ENCODE results near the gene FAM98B.

FAM98B gene

GRCh38 chr15:38486936-38487335 lies 33.0 kb downstream of the FAM98B start:
- no peak overlapping the region for H3K9ac ChIP-seq (ENCODE audit: low read depth, low read length, poor library complexity, severe bottlenecking)
- no peak overlapping the region for H3K4me3 ChIP-seq (ENCODE audit: low read length, poor library complexity, severe bottlenecking)
- no peaks in the 10 kb centered on the region for H3K9me3 ChIP-seq (ENCODE audit: insufficient read depth, low read depth, low read length)
- H3F3A ChIP-seq (ENCODE audit: low read depth): no peaks in the 10 kb centered on the region
- H2AFZ ChIP-seq (ENCODE audit: low read length): no peak overlapping the region
- H4K20me1 ChIP-seq (ENCODE audit: insufficient read depth, low read length, poor library complexity, severe bottlenecking): peaks cover 4% of the 10 kb centered on the region
- peaks cover 59% of the 10 kb centered on the region; the same call in 1 of the 2 replicates for H3K36me3 ChIP-seq (ENCODE audit: insufficient read depth, low read length)
- H3K4me1 ChIP-seq (ENCODE audit: insufficient read depth, low read length, poor library complexity, severe bottlenecking): peaks cover 11% of the 10 kb centered on the region
- H3K4me2 ChIP-seq (ENCODE audit: low read depth, low read length, poor library complexity, severe bottlenecking): no peak overlapping the region
- H3K9me2 ChIP-seq (replicated peaks; ENCODE audit: low read depth, low read length): no peaks in the 10 kb centered on the region
- TF ChIP-seq CTCF (conservative IDR thresholded peaks at IDR 0.05; ENCODE audit: low read length) (no peak), EZH2phosphoT487 (IDR thresholded peaks at IDR 0.05; ENCODE audit: borderline replicate concordance) (no peak)
- H3K79me2 ChIP-seq (ENCODE audit: insufficient read depth, low read length): no peaks in the 10 kb centered on the region
- H3K27me3 ChIP-seq (ENCODE audit: insufficient read depth, low read length, poor library complexity, severe bottlenecking): no peaks in the 10 kb centered on the region

GRCh38 chr15:38487378-38487777 lies 33.5 kb downstream of the FAM98B start:
- Histone ChIP-seq H3K36me3 (ENCODE audit: insufficient read depth, low read length) (peaks cover 55% of the 10 kb centered on the region; the same call in 1 of the 2 replicates), H3K4me2 (ENCODE audit: low read depth, low read length, poor library complexity, severe bottlenecking) (no peak overlapping the region), H3K79me2 (ENCODE audit: insufficient read depth, low read length) (no peaks in the 10 kb centered on the region), H3K9me2 (replicated peaks; ENCODE audit: low read depth, low read length) (no peaks in the 10 kb centered on the region), H3K9me3 (ENCODE audit: insufficient read depth, low read depth, low read length) (no peaks in the 10 kb centered on the region), H3K4me3 (ENCODE audit: low read length, poor library complexity, severe bottlenecking) (no peak overlapping the region), H2AFZ (ENCODE audit: low read length) (no peak overlapping the region), H3K4me1 (ENCODE audit: insufficient read depth, low read length, poor library complexity, severe bottlenecking) (peaks cover 6% of the 10 kb centered on the region), H3F3A (ENCODE audit: low read depth) (no peaks in the 10 kb centered on the region), H4K20me1 (ENCODE audit: insufficient read depth, low read length, poor library complexity, severe bottlenecking) (peaks cover 4% of the 10 kb centered on the region), H3K9ac (ENCODE audit: low read depth, low read length, poor library complexity, severe bottlenecking) (no peak overlapping the region), H3K27me3 (ENCODE audit: insufficient read depth, low read length, poor library complexity, severe bottlenecking) (no peaks in the 10 kb centered on the region)
- no peak for TF ChIP-seq EZH2phosphoT487 (IDR thresholded peaks at IDR 0.05; ENCODE audit: borderline replicate concordance)
- no peak for TF ChIP-seq CTCF (conservative IDR thresholded peaks at IDR 0.05; ENCODE audit: low read length)

GRCh38 chr15:38490242-38490922 lies 36.5 kb downstream of the FAM98B start:
- Histone ChIP-seq H3K9me2 (replicated peaks; ENCODE audit: low read depth, low read length) (no peaks in the 10 kb centered on the region), H3K36me3 (ENCODE audit: insufficient read depth, low read length) (peaks cover 48% of the 10 kb centered on the region; the same call in 1 of the 2 replicates), H2AFZ (ENCODE audit: low read length) (no peak overlapping the region), H3F3A (ENCODE audit: low read depth) (no peaks in the 10 kb centered on the region), H3K4me1 (ENCODE audit: insufficient read depth, low read length, poor library complexity, severe bottlenecking) (no peaks in the 10 kb centered on the region), H3K27me3 (ENCODE audit: insufficient read depth, low read length, poor library complexity, severe bottlenecking) (no peaks in the 10 kb centered on the region), H3K4me2 (ENCODE audit: low read depth, low read length, poor library complexity, severe bottlenecking) (no peak overlapping the region), H3K9me3 (ENCODE audit: insufficient read depth, low read depth, low read length) (no peaks in the 10 kb centered on the region), H4K20me1 (ENCODE audit: insufficient read depth, low read length, poor library complexity, severe bottlenecking) (no peaks in the 10 kb centered on the region), H3K79me2 (ENCODE audit: insufficient read depth, low read length) (no peaks in the 10 kb centered on the region), H3K9ac (ENCODE audit: low read depth, low read length, poor library complexity, severe bottlenecking) (no peak overlapping the region), H3K4me3 (ENCODE audit: low read length, poor library complexity, severe bottlenecking) (no peak overlapping the region)
- TF ChIP-seq EZH2phosphoT487 (IDR thresholded peaks at IDR 0.05; ENCODE audit: borderline replicate concordance): no peak
- no peak for TF ChIP-seq CTCF (conservative IDR thresholded peaks at IDR 0.05; ENCODE audit: low read length)

All from Loucy (cell line).